ENCODE measurements around the gene PINK1.
"Not testable (repeated sequence)": the region's sequence is repeated elsewhere in the genome, so short reads cannot be mapped to it uniquely, and the experiment has no call there.

The PINK1 gene

DNA sequence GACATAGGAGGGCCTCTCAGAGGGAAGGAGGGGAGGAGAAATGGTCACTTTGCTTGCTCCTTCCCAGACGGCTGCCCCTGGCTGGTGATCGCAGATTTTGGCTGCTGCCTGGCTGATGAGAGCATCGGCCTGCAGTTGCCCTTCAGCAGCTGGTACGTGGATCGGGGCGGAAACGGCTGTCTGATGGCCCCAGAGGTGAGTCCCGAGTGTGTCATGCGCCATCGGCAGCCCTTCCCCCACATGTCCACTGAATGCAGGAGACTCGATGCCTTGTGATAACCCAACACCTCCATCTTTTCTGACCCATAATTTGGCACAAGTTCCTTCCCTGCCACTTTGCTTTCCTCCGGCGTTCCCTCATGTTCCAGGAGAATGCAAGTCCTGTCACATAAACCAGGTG, 15.2 kb downstream of the PINK1 start:
- no peak for DNase-seq

DNA sequence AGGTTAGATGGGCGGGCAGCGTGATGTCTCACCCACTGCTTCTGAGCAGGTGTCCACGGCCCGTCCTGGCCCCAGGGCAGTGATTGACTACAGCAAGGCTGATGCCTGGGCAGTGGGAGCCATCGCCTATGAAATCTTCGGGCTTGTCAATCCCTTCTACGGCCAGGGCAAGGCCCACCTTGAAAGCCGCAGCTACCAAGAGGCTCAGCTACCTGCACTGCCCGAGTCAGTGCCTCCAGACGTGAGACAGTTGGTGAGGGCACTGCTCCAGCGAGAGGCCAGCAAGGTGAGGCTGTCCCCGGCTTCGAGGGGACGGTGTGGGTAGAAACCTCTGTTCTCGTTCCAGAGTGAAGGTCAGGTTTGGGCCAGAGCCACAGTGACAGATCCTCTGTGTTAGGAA, 15.7 kb downstream of the PINK1 start:
- DNase-seq: no peak

DNA sequence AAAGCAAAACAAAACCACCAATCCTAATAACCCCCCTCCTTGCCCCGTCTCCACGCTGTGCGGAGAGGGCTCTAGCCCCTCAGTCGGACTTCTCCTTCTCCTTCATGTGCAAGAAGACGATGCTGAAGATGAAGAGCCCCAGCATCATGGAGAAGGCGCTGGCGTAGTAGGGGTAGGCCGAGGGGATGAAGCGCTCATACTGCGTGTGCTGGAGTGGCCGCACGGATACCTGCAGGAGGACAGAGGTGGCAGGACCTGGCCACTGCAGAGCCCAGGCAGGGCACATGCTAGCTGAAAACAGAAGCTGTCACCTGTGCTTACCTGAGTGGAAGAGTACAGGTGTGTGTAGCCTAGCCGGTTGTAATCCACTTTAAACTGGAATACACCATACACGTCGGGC, 19.0 kb downstream of the PINK1 start:
- no peak for DNase-seq

DNA sequence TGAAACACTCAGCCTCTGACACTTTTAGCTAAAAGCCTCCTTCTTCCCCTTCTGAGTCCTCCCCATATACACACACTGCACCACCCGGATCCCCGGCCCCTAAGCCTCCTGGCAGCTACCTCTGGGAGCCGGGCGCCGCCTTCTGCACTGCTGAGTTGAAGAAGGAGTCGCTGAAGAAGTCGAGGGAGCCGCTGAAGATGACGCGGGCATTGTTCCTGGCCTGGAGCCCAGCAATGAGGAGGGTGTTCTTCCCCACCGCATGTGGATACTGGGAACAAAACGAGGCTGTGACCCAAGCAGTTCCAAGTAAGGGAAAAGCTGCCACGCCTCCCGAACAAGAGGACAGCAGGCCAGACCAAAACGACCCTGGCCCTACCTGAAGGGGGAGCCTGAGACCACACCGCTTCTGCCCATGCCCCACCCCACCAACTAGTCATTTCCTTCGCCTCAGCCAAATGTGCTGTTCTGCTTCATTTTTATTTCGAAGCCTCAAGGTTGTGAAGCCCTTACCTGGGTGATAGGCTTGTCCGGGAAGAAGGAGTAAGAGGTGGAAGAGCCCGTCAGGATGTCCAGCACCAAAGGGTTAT, 20.9 kb downstream of the PINK1 start:
- DNase-seq: no peak

- no peak for DNase-seq
These were observed 23.8 kb downstream of the PINK1 start for GRCh38 chr1:20657024-20657423.

DNA sequence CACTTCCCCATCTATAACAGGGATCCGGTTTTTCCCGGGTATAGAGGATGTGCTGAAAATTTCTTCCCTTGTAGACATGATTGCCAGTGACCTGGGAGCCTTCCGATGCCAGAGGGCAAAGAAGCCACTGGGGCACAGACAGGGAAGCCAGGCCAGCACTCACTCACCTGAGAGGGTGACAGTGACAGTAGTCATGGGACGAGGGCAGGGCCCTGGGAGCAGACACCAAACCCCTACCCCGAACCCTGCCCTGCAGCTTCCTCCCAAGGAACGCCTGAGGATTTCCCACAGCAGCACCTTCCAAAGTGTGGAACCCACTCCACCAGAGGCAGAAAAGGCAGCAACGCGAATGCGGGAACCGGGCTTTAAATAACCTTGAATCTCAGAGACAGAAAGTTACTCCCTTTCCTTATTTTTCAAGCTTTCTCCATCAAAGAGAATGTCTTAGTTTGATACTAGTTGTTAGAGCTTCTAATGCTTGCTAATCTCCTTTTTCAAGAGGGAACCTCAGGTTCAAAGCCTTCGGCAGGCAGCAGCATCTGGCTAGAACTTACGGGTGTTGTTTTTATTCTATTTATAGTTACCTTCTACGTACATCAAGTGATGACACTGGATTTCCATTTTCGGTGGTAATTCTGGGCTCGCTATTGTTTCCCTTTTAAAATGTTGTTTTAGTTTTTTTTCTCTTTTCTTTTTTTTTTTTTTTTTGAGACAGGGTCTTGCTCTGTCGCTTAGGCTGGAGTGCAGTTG, 25.1 kb downstream of the PINK1 start:
- DNase-seq: no peak

GRCh38 chr1:20660363-20660762, 27.1 kb downstream of the PINK1 start:
- no peak for DNase-seq

GRCh38 chr1:20660847-20661206, 27.6 kb downstream of the PINK1 start:
- DNase-seq: no peak

DNA sequence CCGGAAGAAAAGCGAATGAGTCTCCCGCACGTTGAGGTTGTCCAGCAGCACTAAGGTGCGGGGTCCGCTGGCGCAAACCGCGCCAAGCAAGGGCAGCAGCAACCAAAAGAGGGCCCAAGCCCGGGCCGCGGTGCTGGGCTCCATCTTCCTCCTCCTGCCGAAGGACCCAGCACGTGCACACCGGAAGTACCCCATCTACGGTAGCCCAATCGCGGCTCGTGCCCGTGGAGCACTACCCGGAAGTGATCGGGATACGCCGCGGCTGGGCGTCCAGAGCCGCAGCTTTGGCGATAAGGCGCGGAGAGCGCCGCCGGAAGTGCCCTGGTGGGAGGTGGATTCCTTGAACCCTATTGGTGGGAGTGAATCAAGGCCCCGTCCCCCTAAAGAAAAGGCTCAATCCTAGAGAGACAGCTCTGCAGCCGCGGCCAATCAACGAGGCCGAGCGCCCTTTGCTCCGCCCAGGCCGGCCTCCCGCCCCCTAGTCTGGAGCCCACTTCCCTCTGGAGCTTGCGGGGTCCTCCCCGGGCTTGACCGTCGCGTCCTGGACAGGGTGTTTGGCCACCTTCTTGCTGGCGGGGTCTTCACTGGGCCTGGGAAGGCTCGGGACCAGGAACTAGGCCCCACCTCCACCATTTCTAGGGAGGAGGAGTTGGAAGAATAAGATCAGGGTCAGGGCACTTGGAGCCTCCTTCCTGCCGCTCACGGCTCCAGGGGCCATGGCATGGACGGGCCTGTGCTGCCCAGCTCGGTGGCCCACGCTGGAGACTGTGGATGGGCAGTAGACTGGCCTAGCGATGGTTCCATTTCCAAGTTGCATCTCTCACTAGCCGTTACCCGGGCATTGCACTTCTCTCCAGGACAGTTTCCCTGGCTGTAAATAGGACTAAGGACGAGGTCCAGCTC, 28.2 kb downstream of the PINK1 start, which contains the start of gene DDOST:
Gene DDOST, minus strand, starts transcription at position 163 of the 903 bp plus-strand sequence. Its CDS starts 19 bp downstream, at position 144.
- peak; percentile 97 to 99 for DNase-seq

DNA sequence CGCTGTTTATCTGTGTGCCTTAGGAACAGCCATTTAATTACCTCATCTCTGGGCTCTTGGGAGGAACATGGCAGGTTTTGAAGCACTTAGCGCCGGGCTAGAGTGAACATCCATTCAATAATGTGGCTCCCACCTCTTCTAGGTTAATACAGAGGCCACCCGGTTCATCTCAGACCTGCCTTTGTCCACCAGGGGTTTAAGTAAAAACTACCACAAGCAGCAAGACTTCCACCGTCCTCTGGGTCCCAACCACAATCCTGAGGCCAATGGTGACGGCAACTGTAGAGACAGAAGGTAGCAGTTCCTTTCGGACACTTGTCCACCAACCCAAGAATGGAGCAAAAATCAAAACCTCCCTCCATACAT, 28.8 kb downstream of the PINK1 start:
- DNase-seq: no peak

DNA sequence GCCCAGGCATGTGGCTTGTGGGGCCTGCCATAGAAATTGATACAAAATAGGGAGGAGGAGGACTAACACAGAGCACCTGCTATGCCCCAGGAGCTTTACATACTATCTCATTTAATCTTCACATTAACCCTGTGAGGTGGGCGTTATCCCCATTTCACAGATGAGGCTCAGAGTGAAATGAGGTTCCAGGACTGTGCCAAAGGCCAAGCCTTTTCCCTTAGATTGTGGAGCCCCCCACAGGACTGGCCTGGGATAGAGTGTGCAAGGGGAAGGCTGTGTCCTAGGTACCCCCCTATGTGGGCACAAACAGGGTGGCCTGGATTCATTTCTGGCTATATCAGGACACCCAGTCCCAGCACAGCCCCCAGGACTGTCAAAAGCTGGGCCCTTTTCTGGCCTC, 30.1 kb downstream of the PINK1 start:
- no peak for DNase-seq

GRCh38 chr1:20663969-20664715, 30.9 kb downstream of the PINK1 start:
- DNase-seq: no peak

- DNase-seq: no peak
These were observed 32.5 kb downstream of the PINK1 start for GRCh38 chr1:20665726-20666125.

DNA sequence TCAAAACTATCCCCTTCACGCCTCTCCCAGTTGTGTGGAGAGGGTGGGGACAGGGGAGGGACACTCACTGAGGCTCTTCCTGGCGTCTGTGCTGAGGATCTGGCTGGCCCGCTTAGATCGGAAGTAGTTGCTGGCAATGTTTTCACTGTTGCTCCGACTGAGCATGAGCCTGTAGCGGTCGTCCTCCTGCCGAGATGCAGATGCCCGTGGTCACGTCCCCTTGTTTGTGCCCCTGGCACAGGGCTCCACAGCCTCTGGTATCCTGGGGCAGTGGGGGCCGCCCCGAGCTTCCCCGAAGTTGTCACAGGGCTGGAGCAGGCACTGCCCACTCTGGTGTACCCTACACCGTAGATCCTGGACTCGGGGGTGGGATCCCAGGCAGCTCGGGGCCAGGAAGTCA, 32.9 kb downstream of the PINK1 start:
- DNase-seq: no peak

DNA sequence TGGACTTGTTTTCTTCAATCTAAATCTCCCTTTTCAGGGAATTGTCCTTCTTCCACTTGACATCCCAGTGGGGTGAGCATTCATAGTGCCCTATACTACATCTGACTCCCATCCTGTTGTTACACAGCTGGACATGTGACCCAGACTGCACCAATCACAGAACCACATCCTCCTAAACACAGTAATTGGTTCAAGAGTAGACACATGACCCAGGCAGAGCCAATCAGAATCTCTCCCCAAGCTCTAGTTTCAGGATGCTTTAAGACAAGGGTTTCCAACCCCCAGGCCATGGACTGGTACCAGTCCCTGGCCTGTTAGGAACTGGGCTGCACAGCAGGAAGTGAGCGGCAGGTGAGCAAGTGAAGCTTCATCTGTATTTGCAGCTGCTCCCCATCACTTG, 33.5 kb downstream of the PINK1 start:
- peak in 1 of 2 experiments; percentile 14 for DNase-seq

DNA sequence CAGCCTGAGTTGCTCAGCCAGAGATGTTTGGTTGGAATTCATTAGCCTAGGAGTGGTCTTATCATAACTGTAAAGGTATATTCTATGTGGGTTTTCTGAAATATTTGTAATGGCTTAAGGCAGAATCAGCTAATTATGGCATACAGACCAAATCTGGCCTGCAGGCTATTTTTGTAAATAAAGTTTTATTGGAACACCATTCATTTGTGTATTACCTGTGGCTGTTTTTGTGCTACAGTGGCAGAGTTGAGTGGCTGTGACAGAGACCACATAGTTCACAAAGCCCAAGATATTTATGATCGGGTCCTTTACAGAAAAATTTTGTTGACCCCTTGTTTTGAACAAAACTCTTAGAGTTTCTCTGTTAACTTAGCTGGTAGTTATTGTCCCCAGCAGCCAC, 35.3 kb downstream of the PINK1 start:
- no peak for DNase-seq

GRCh38 chr1:20670936-20671335, 37.7 kb downstream of the PINK1 start:
- no peak for DNase-seq

DNA sequence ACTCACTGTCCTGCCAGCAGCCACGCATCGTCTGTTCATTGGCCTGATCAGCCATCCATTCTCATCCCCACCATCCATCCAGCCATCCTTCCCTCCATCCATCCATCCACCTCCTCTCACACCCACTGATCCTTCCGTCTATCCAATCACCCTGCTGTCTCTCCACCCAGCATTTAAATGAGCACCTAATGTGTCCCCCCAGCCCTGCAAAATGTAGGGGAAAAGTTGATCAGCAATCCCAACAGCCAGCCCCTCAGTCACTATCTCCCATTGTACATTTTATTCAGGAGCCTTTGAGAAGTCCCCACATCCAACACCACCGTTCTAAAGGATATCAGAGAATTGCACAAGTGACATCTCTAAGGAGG, 39.0 kb downstream of the PINK1 start:
- DNase-seq: no peak

DNA sequence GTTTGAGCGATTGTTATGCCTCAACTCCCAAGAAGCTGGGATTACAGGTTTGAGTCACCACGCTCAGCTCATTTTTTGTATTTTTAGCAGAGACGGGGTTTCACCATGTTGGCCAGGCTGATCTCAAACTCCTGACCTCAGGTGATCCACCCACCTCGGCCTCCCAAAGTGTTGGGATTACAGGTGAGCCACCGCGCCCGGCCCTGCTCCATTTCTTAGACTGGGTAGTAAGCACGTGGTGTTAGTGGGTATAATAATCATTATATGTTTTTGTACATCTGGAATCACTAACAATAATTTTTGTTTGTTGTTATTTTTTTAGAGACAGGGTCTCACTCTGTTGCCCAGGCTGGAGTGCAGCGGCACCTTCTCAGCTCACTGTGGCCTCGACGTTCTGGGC, 40.4 kb downstream of the PINK1 start:
- DNase-seq: not testable (repeated sequence)

DNA sequence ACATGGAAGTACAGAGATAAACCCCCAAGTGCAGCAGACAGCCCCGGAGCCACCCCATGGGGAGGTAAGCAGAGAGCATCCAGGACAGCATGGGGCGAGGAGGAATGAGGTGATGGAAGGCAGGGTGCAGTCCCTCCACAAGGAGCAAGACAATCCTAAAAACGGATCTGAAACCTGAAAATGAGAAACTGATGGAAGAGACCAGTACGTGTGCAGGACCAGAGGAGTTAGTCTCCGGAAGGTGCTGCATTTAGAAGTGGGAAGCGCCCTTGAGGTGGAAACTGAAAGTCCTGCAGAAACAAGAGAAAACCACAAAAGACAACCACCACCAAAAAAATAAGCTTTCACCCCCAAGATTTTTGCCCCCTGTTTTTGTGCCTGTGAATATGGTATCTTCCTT, 45.3 kb downstream of the PINK1 start:
- DNase-seq: no peak

DNA sequence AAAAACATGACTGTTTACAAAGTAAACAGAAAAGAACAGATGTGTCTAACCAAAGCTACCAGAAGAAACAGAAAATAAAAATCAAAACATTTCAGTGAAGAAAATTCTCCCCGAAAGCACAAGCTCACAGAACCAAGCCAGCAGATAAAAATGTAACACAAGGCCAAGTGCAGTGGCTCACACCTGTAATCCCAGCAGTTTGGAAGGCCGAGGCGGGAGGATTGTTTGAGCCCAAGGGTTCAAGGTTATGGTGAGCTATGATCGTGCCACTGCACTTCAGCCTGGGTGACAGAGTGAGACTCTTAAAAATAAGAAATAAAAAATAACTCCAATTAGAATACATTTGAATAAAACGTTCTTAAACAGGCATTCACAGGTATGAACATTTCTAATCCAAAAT, 47.0 kb downstream of the PINK1 start:
- no peak for DNase-seq

GRCh38 chr1:20681999-20682398, 48.7 kb downstream of the PINK1 start:
- DNase-seq: no peak

DNA sequence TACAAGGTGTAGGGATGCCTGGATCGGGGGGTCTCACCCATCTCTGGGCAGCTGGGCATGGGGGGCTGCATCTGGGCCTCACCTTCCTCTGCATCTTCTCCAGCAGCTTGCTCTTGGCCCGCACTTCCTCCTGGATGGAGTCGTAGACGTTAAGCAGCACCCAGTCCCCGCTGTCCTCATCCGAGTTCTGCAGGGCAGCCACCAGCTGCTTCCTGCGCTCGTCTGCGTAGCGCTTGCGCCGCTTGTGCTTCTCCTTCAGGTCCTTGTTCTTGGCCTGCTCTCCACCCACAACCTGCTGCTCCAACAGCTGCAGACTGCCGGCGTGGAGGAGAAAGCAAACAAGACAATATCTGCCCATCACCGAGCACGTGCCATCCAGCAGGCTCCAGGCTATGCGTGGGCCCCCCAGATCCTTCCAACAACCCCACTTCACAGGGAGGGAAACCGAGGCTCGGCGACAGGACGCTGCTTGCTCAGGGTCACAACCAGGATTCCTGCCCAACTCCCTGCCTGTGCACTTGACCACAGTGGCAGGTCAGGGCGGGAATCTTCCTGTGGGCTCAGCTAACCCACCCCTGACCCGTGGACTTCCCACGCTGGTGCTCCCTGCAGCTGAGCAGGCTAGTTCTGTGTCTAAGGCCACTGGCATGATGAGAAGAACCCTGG, 49.4 kb downstream of the PINK1 start:
- DNase-seq: no peak

Measured in NCI-H446 (cell line).